ENCODE data around the gene ZDHHC14.

GRCh38 chr6:157724960-157725741 lies 344.2 kb downstream of the ZDHHC14 start:
- TF ChIP-seq, protein P1, sequence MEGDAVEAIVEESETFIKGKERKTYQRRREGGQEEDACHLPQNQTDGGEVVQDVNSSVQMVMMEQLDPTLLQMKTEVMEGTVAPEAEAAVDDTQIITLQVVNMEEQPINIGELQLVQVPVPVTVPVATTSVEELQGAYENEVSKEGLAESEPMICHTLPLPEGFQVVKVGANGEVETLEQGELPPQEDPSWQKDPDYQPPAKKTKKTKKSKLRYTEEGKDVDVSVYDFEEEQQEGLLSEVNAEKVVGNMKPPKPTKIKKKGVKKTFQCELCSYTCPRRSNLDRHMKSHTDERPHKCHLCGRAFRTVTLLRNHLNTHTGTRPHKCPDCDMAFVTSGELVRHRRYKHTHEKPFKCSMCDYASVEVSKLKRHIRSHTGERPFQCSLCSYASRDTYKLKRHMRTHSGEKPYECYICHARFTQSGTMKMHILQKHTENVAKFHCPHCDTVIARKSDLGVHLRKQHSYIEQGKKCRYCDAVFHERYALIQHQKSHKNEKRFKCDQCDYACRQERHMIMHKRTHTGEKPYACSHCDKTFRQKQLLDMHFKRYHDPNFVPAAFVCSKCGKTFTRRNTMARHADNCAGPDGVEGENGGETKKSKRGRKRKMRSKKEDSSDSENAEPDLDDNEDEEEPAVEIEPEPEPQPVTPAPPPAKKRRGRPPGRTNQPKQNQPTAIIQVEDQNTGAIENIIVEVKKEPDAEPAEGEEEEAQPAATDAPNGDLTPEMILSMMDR (IDR thresholded peaks at IDR 0.05), result no peak
- no peak for TF ChIP-seq POLR2A (IDR thresholded peaks at IDR 0.05)
